GM12878 (cell line): ENCODE results near the gene OR7G2.

ENCODE experiments used
- CREM ChIP-seq: IDR thresholded peaks from 2 replicates; pipeline ENCODE4 v1.6.1; 2014; ENCODE audit warnings: antibody characterized with exemption, low read depth
- GATAD2B ChIP-seq: fragments of 450-650 bp; conservative IDR thresholded peaks from 2 replicates; pipeline ENCODE4 v1.6.1; 2017; ENCODE audit warnings: low read depth, mild to moderate bottlenecking, moderate library complexity
- HCFC1 ChIP-seq: fragments of 150-350 bp; IDR thresholded peaks from 2 replicates; pipeline ENCODE4 v1.6.1; 2014; ENCODE audit warnings: low read length
- HDGF ChIP-seq: fragments of 450-650 bp; IDR thresholded peaks from 2 replicates; pipeline ENCODE4 v1.6.1; 2016; ENCODE audit warnings: antibody characterized with exemption
- NBN ChIP-seq: fragments of 450-650 bp; IDR thresholded peaks from 2 replicates; pipeline ENCODE4 v1.6.1; 2016
- SIN3A ChIP-seq: IDR thresholded peaks from 2 replicates; pipeline ENCODE4 v1.6.1; 2012; ENCODE audit warnings: low read depth, low read length, improper control_type of control experiment
- SIX5 ChIP-seq: IDR thresholded peaks from 2 replicates; pipeline ENCODE4 v1.6.1; 2011; ENCODE audit warnings: mild to moderate bottlenecking, low read depth, low read length, moderate library complexity; ENCODE audit not compliant: severe bottlenecking
- TAF1 ChIP-seq: IDR thresholded peaks from 2 replicates; pipeline ENCODE4 v1.6.1; 2011; ENCODE audit warnings: mild to moderate bottlenecking, low read depth, low read length, borderline replicate concordance
- TF ChIP-seq, protein P1 (sequence below): IDR thresholded peaks from 2 replicates; pipeline ENCODE4 v1.6.1; 2011; ENCODE audit warnings: borderline replicate concordance, low read depth, mild to moderate bottlenecking, moderate library complexity, mixed read lengths, low read length; ENCODE audit not compliant: insufficient read depth; ENCODE audit errors: extremely low read length
- TF ChIP-seq, protein P2 (sequence below): IDR thresholded peaks from 2 replicates; pipeline ENCODE4 v1.6.1; 2012; ENCODE audit warnings: low read depth, low read length, improper control_type of control experiment
- TF ChIP-seq, protein P3 (sequence below): IDR thresholded peaks from 2 replicates; pipeline ENCODE4 v1.6.1; 2012; ENCODE audit warnings: low read depth, low read length, improper control_type of control experiment
- TF ChIP-seq, protein P4 (sequence below): fragments of 450-650 bp; IDR thresholded peaks from 2 replicates; pipeline ENCODE4 v1.6.1; 2017; ENCODE audit warnings: mild to moderate bottlenecking, moderate library complexity
- TF ChIP-seq, protein P5 (sequence below), 3 experiments: IDR thresholded peaks in 2 of 3; conservative IDR thresholded peaks in 1 of 3; 2 replicates each; pipeline ENCODE4 v1.5.1; 2011; ENCODE audit warnings: low read depth in 3 of 3, low read length in 3 of 3, mild to moderate bottlenecking in 3 of 3, control low read depth in 2 of 3, moderate library complexity in 2 of 3, inconsistent platforms in 1 of 3, mixed read lengths in 1 of 3; ENCODE audit not compliant: control insufficient read depth in 2 of 3, insufficient read depth in 1 of 3; ENCODE audit errors: extremely low read depth in 1 of 3
- TF ChIP-seq, protein P6 (sequence below): IDR thresholded peaks from 2 replicates; pipeline ENCODE4 v1.6.1; 2012; ENCODE audit warnings: low read depth, low read length, improper control_type of control experiment

DNA sequence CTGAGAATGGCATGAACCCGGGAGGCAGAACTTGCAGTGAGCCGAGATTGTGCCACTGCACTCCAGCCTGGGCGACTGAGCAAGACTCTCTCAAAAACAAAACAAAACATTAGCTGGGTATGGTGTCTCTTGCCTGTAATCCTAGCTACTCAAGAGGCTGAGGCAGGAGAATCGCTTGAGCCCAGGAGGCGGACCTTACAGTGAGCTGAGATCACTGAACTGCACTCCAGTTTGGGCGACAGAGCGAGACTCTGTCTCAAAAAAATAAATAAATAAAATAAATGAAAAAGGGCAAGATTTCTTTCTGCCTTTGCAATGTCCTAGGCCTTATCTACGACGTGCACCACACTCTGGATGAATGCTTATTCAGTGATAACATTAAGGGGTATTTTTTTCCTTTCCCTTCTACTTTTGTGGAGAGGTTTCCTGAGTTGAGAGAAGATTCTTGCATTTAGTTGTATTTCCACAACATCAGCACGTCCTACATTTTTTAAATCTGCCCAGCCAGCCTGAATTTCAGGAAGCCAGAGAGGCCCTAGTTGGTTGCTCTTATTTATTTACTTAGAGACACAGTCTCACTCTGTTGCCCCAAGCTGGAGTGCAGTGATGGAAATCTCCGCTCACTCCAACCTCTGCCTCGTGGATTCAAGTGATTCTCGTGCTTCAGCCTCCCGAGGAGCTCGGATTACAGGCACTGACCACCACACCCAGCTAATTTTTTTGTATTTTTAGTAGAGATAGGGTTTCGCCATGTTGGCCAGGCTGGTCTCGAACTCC, 46.5 kb downstream of the OR7G2 start:
- TF ChIP-seq, protein P1, sequence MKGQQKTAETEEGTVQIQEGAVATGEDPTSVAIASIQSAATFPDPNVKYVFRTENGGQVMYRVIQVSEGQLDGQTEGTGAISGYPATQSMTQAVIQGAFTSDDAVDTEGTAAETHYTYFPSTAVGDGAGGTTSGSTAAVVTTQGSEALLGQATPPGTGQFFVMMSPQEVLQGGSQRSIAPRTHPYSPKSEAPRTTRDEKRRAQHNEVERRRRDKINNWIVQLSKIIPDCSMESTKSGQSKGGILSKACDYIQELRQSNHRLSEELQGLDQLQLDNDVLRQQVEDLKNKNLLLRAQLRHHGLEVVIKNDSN: no peak
- TF ChIP-seq, protein P2, sequence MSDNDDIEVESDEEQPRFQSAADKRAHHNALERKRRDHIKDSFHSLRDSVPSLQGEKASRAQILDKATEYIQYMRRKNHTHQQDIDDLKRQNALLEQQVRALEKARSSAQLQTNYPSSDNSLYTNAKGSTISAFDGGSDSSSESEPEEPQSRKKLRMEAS: no peak
- TF ChIP-seq TAF1: no peak
- TF ChIP-seq, protein P3, sequence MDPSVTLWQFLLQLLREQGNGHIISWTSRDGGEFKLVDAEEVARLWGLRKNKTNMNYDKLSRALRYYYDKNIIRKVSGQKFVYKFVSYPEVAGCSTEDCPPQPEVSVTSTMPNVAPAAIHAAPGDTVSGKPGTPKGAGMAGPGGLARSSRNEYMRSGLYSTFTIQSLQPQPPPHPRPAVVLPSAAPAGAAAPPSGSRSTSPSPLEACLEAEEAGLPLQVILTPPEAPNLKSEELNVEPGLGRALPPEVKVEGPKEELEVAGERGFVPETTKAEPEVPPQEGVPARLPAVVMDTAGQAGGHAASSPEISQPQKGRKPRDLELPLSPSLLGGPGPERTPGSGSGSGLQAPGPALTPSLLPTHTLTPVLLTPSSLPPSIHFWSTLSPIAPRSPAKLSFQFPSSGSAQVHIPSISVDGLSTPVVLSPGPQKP: no peak
- TF ChIP-seq HCFC1: no peak
- no peak for TF ChIP-seq GATAD2B
- TF ChIP-seq, protein P4, sequence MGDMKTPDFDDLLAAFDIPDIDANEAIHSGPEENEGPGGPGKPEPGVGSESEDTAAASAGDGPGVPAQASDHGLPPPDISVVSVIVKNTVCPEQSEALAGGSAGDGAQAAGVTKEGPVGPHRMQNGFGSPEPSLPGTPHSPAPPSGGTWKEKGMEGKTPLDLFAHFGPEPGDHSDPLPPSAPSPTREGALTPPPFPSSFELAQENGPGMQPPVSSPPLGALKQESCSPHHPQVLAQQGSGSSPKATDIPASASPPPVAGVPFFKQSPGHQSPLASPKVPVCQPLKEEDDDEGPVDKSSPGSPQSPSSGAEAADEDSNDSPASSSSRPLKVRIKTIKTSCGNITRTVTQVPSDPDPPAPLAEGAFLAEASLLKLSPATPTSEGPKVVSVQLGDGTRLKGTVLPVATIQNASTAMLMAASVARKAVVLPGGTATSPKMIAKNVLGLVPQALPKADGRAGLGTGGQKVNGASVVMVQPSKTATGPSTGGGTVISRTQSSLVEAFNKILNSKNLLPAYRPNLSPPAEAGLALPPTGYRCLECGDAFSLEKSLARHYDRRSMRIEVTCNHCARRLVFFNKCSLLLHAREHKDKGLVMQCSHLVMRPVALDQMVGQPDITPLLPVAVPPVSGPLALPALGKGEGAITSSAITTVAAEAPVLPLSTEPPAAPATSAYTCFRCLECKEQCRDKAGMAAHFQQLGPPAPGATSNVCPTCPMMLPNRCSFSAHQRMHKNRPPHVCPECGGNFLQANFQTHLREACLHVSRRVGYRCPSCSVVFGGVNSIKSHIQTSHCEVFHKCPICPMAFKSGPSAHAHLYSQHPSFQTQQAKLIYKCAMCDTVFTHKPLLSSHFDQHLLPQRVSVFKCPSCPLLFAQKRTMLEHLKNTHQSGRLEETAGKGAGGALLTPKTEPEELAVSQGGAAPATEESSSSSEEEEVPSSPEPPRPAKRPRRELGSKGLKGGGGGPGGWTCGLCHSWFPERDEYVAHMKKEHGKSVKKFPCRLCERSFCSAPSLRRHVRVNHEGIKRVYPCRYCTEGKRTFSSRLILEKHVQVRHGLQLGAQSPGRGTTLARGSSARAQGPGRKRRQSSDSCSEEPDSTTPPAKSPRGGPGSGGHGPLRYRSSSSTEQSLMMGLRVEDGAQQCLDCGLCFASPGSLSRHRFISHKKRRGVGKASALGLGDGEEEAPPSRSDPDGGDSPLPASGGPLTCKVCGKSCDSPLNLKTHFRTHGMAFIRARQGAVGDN: no peak
- no peak for TF ChIP-seq SIN3A
- no peak for TF ChIP-seq SIX5
- TF ChIP-seq, protein P5, sequence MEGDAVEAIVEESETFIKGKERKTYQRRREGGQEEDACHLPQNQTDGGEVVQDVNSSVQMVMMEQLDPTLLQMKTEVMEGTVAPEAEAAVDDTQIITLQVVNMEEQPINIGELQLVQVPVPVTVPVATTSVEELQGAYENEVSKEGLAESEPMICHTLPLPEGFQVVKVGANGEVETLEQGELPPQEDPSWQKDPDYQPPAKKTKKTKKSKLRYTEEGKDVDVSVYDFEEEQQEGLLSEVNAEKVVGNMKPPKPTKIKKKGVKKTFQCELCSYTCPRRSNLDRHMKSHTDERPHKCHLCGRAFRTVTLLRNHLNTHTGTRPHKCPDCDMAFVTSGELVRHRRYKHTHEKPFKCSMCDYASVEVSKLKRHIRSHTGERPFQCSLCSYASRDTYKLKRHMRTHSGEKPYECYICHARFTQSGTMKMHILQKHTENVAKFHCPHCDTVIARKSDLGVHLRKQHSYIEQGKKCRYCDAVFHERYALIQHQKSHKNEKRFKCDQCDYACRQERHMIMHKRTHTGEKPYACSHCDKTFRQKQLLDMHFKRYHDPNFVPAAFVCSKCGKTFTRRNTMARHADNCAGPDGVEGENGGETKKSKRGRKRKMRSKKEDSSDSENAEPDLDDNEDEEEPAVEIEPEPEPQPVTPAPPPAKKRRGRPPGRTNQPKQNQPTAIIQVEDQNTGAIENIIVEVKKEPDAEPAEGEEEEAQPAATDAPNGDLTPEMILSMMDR (IDR thresholded peaks at IDR 0.05 in 2 of 3, conservative IDR thresholded peaks at IDR 0.05 in 1 of 3; ENCODE audit: control insufficient read depth in 2 of 3, extremely low read depth in 1 of 3, insufficient read depth in 1 of 3, low read depth in 3 of 3, low read length in 3 of 3): no peak
- TF ChIP-seq HDGF: no peak
- no peak for TF ChIP-seq NBN
- TF ChIP-seq, protein P6, sequence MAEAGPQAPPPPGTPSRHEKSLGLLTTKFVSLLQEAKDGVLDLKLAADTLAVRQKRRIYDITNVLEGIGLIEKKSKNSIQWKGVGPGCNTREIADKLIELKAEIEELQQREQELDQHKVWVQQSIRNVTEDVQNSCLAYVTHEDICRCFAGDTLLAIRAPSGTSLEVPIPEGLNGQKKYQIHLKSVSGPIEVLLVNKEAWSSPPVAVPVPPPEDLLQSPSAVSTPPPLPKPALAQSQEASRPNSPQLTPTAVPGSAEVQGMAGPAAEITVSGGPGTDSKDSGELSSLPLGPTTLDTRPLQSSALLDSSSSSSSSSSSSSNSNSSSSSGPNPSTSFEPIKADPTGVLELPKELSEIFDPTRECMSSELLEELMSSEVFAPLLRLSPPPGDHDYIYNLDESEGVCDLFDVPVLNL: no peak
- TF ChIP-seq CREM: no peak
